ENCODE data around the gene MYO3A. TPM values are rescaled to one million over a fixed set of nuclear protein-coding genes. Genes with fewer than 3 reads are reported as not detected.

MYO3A gene
- total RNA-seq, 1 experiment from 2014 or later, result not detected

GRCh38 chr10:26048756-26049155 is 114.7 kb downstream of the MYO3A start:
- peaks cover 10% of the 10 kb centered on the region for H3K27me3 Mint-ChIP-seq (ENCODE audit: insufficient read depth, unreplicated experiment)
- no peak for DNase-seq
- no peaks in the 10 kb centered on the region for H3K4me1 Mint-ChIP-seq (ENCODE audit: low read depth, unreplicated experiment)
- Histone ChIP-seq H3K4me3 (ENCODE audit: low read depth, low read length) (no peak overlapping the region), H3K36me3 (ENCODE audit: control insufficient read depth, insufficient read depth, low read length) (no peaks in the 10 kb centered on the region), H3K27me3 (replicated peaks; ENCODE audit: control insufficient read depth, insufficient read depth, low read length) (no peaks in the 10 kb centered on the region), H3K9me3 (no peaks in the 10 kb centered on the region), H3K4me1 (no peaks in the 10 kb centered on the region)
- BruUV-seq (replicated peaks), result no TSS peak
- ChIA-PET CTCF (no interaction called here), POLR2A (no interaction called here)
- no peaks in the 10 kb centered on the region for H3K36me3 Mint-ChIP-seq (ENCODE audit: insufficient read depth, unreplicated experiment)
- H3K4me3 Mint-ChIP-seq (ENCODE audit: unreplicated experiment), result no peak overlapping the region
- TF ChIP-seq CTCF (IDR thresholded peaks at IDR 0.05; ENCODE audit: insufficient read depth in 1 of 2, low read depth in 1 of 2, low read length in 1 of 2, severe bottlenecking in 1 of 2, unreplicated experiment in 1 of 2), result no peak
- no peaks in the 10 kb centered on the region for H3K9me3 Mint-ChIP-seq (ENCODE audit: unreplicated experiment)
- intact Hi-C loops (cut with micrococcal nuclease; ENCODE audit: unreplicated experiment), result no loop called here
- no peak overlapping the region for H3K27ac Mint-ChIP-seq (ENCODE audit: unreplicated experiment)

DNA sequence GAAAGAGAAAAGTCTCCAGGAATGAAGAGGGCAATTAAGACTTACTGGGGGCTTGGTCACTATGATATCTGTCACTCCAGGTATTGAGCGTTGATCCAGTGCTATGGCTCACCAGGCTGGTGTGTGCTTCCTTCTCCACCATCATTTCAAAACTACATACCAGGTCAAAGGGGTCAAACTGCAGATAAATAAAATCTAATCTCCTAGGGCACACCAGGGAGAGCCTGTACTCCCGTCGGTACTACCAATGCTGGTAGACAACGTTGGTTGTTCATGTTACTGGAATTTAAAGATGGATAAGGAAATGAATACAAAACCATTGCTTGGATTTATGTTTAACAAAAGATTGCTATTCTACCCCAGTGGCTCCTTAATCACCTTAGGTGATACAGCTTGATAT is 118.3 kb downstream of the MYO3A start:
- Histone ChIP-seq H3K36me3 (ENCODE audit: control insufficient read depth, insufficient read depth, low read length) (no peaks in the 10 kb centered on the region), H3K4me1 (no peaks in the 10 kb centered on the region), H3K4me3 (ENCODE audit: low read depth, low read length) (no peak overlapping the region), H3K27me3 (replicated peaks; ENCODE audit: control insufficient read depth, insufficient read depth, low read length) (no peaks in the 10 kb centered on the region), H3K9me3 (no peaks in the 10 kb centered on the region)
- no peak overlapping the region for H3K27ac Mint-ChIP-seq (ENCODE audit: unreplicated experiment)
- no peaks in the 10 kb centered on the region for H3K4me1 Mint-ChIP-seq (ENCODE audit: low read depth, unreplicated experiment)
- no peaks in the 10 kb centered on the region for H3K9me3 Mint-ChIP-seq (ENCODE audit: unreplicated experiment)
- BruUV-seq (replicated peaks), result no TSS peak
- CTCF ChIA-PET, result no interaction called here
- no peak overlapping the region for H3K4me3 Mint-ChIP-seq (ENCODE audit: unreplicated experiment)
- peaks cover 9% of the 10 kb centered on the region for H3K27me3 Mint-ChIP-seq (ENCODE audit: insufficient read depth, unreplicated experiment)
- POLR2A ChIA-PET, result no interaction called here
- no peak for DNase-seq
- intact Hi-C loops (cut with micrococcal nuclease; ENCODE audit: unreplicated experiment), result loop anchor here (1.0 kb wide), 1 partner anchor 136 kb away; no protein-coding TSS in a partner anchor
- TF ChIP-seq CTCF (IDR thresholded peaks at IDR 0.05; ENCODE audit: insufficient read depth in 1 of 2, low read depth in 1 of 2, low read length in 1 of 2, severe bottlenecking in 1 of 2, unreplicated experiment in 1 of 2), result no peak
- no peaks in the 10 kb centered on the region for H3K36me3 Mint-ChIP-seq (ENCODE audit: insufficient read depth, unreplicated experiment)

DNA sequence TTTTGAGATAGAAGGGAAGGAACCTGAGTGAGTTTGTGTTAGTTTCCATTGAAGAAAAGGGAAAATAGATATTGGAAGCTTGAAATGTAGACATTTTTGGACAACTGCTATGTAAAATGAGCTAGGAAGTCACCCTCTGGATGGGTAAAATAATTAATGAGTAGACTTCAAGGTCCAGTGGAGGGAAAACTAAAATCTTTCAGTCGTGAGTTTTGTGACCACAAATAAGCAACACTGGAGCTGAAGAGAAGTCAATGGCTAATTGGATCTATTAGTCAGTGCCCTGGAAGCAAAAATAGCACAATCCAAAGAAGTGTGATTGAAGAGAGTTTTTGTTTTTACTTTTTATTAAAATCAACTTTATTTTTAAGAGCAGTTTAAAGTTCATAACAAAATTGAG is 123.4 kb downstream of the MYO3A start:
- no peak overlapping the region for H3K27ac Mint-ChIP-seq (ENCODE audit: unreplicated experiment)
- no TSS peak for BruUV-seq (replicated peaks)
- H3K36me3 Mint-ChIP-seq (ENCODE audit: insufficient read depth, unreplicated experiment), result no peaks in the 10 kb centered on the region
- no peaks in the 10 kb centered on the region for H3K4me1 ChIP-seq
- no peak for DNase-seq
- no peak overlapping the region for H3K4me3 ChIP-seq (ENCODE audit: low read depth, low read length)
- POLR2A ChIA-PET, result no interaction called here
- intact Hi-C loops (cut with micrococcal nuclease; ENCODE audit: unreplicated experiment), result no loop called here
- no peaks in the 10 kb centered on the region for H3K4me1 Mint-ChIP-seq (ENCODE audit: low read depth, unreplicated experiment)
- H3K27me3 Mint-ChIP-seq (ENCODE audit: insufficient read depth, unreplicated experiment), result peaks cover 3% of the 10 kb centered on the region
- H3K9me3 Mint-ChIP-seq (ENCODE audit: unreplicated experiment), result no peaks in the 10 kb centered on the region
- no peaks in the 10 kb centered on the region for H3K27me3 ChIP-seq (replicated peaks; ENCODE audit: control insufficient read depth, insufficient read depth, low read length)
- H3K9me3 ChIP-seq, result 0 out of 2 replicates have a peak, but pooled peaks cover 4% of the 10 kb centered on the region
- no peak overlapping the region for H3K4me3 Mint-ChIP-seq (ENCODE audit: unreplicated experiment)
- CTCF ChIA-PET, result no interaction called here
- no peak for TF ChIP-seq CTCF (IDR thresholded peaks at IDR 0.05; ENCODE audit: insufficient read depth in 1 of 2, low read depth in 1 of 2, low read length in 1 of 2, severe bottlenecking in 1 of 2, unreplicated experiment in 1 of 2)
- H3K36me3 ChIP-seq (ENCODE audit: control insufficient read depth, insufficient read depth, low read length), result no peaks in the 10 kb centered on the region

Data from Caco-2 (cell line).